IPS-11a (cell line): ENCODE results near the gene GPR157.
"Not testable (repeated sequence)": the region's sequence is repeated elsewhere in the genome, so short reads cannot be mapped to it uniquely, and the experiment has no call there.

ENCODE experiments used
- H3K4me3 ChIP-seq: one replicate; pipeline ENCODE4 v1.5.1; 2013; ENCODE audit warnings: low read depth, low read length, control low read depth

The GPR157 gene

GRCh38 chr1:9128520-9129265 lies at the start of gene GPR157:
Gene GPR157, minus strand, starts transcription at chr1:9129102. Its CDS starts 75 bp downstream, at chr1:9129027.
- peak within 1 kb of the TSS; percentile 45 for H3K4me3 ChIP-seq

- H3K4me3 ChIP-seq = no peak overlapping the region
Measured at GRCh38 chr1:9174762-9175161, 45.9 kb upstream of the GPR157 start.

- H3K4me3 ChIP-seq = no peak overlapping the region
Measured at GRCh38 chr1:9174243-9174642, 45.3 kb upstream of the GPR157 start.

- no peak overlapping the region for H3K4me3 ChIP-seq
Measured at GRCh38 chr1:9169601-9170137, 40.8 kb upstream of the GPR157 start.

GRCh38 chr1:9167638-9168037 lies 38.7 kb upstream of the GPR157 start:
- H3K4me3 ChIP-seq = no peak overlapping the region

- H3K4me3 ChIP-seq = no peak overlapping the region
Measured at GRCh38 chr1:9166289-9167235, 37.7 kb upstream of the GPR157 start.

GRCh38 chr1:9165396-9165795 lies 36.5 kb upstream of the GPR157 start:
- no peak overlapping the region for H3K4me3 ChIP-seq

GRCh38 chr1:9164919-9165318 lies 36.0 kb upstream of the GPR157 start:
- H3K4me3 ChIP-seq = no peak overlapping the region

GRCh38 chr1:9164532-9164900 lies 35.6 kb upstream of the GPR157 start:
- H3K4me3 ChIP-seq = no peak overlapping the region

GRCh38 chr1:9161963-9162362 lies 33.1 kb upstream of the GPR157 start:
- no peak overlapping the region for H3K4me3 ChIP-seq

- no peak overlapping the region for H3K4me3 ChIP-seq
Measured at GRCh38 chr1:9161342-9161741, 32.4 kb upstream of the GPR157 start.

GRCh38 chr1:9160079-9160717 lies 31.3 kb upstream of the GPR157 start:
- no peak overlapping the region for H3K4me3 ChIP-seq

GRCh38 chr1:9155879-9156278 lies 27.0 kb upstream of the GPR157 start:
- no peak overlapping the region for H3K4me3 ChIP-seq

GRCh38 chr1:9155405-9155804 lies 26.5 kb upstream of the GPR157 start:
- not testable (repeated sequence) for H3K4me3 ChIP-seq

- no peak overlapping the region for H3K4me3 ChIP-seq
Measured at GRCh38 chr1:9153152-9153551, 24.2 kb upstream of the GPR157 start.

GRCh38 chr1:9152535-9152934 lies 23.6 kb upstream of the GPR157 start:
- H3K4me3 ChIP-seq = no peak overlapping the region

GRCh38 chr1:9151328-9151860 lies 22.5 kb upstream of the GPR157 start:
- H3K4me3 ChIP-seq = no peak overlapping the region

GRCh38 chr1:9150582-9151327 lies 21.9 kb upstream of the GPR157 start:
- no peak overlapping the region for H3K4me3 ChIP-seq

- no peak overlapping the region for H3K4me3 ChIP-seq
Measured at GRCh38 chr1:9149837-9150581, 21.1 kb upstream of the GPR157 start.

GRCh38 chr1:9149151-9149550 lies 20.2 kb upstream of the GPR157 start:
- H3K4me3 ChIP-seq = no peak overlapping the region
